Neural cell (in vitro differentiated cells): ENCODE measurements around the gene ZBTB7B. TPM values are rescaled to one million over a fixed set of nuclear protein-coding genes. Genes with fewer than 3 reads are reported as not detected.

Source experiments
- H2AFZ ChIP-seq: fragments of 200-600, 300-800 bp; sonication (generic), shearing (Covaris generic); 2 replicates; pipeline ENCODE4 v1.6.0; 2014; ENCODE audit warnings: low read depth, mild to moderate bottlenecking, antibody characterized with exemption, low read length, moderate library complexity
- H3F3A ChIP-seq: fragments of 200-600 bp; shearing (Covaris generic); 2 replicates; pipeline ENCODE4 v1.6.1; 2016; ENCODE audit warnings: mild to moderate bottlenecking, moderate library complexity, mixed read lengths, antibody characterized with exemption, low read length; ENCODE audit not compliant: insufficient read depth, poor library complexity, severe bottlenecking
- H3K27ac ChIP-seq: fragments of 200-600, 300-800 bp; sonication (generic), shearing (Covaris generic); 2 replicates; pipeline ENCODE4 v1.5.1; 2014; ENCODE audit warnings: mild to moderate bottlenecking, low read length, moderate library complexity
- H3K27me3 ChIP-seq: fragments of 300-800, 200-600 bp; sonication (generic), shearing (Covaris generic); 2 replicates; pipeline ENCODE4 v1.6.0; 2014; ENCODE audit warnings: mild to moderate bottlenecking, low read depth, low read length, moderate library complexity; ENCODE audit not compliant: insufficient read depth
- H3K36me3 ChIP-seq: fragments of 300-800, 200-600 bp; sonication (generic), shearing (Covaris generic); 2 replicates; pipeline ENCODE4 v1.5.1; 2014; ENCODE audit warnings: mild to moderate bottlenecking, antibody characterized with exemption, low read length, moderate library complexity; ENCODE audit not compliant: insufficient read depth
- H3K4me2 ChIP-seq: fragments of 300-800, 200-600 bp; sonication (generic), shearing (Covaris generic); 2 replicates; pipeline ENCODE4 v1.6.0; 2014; ENCODE audit warnings: mild to moderate bottlenecking, low read length
- H3K4me3 ChIP-seq: fragments of 300-800, 200-600 bp; sonication (generic), shearing (Covaris generic); 2 replicates; pipeline ENCODE4 v1.5.1; 2014; ENCODE audit warnings: mild to moderate bottlenecking, low read length, moderate library complexity
- H3K79me2 ChIP-seq: fragments of 200-600 bp; shearing (Covaris generic); replicated peaks from 2 replicates; pipeline ENCODE4 v1.6.0; 2014; ENCODE audit warnings: mild to moderate bottlenecking, low read length, moderate library complexity; ENCODE audit not compliant: insufficient read depth
- H3K9ac ChIP-seq: fragments of 300-800, 200-600 bp; sonication (generic), shearing (Covaris generic); 2 replicates; pipeline ENCODE4 v1.6.1; 2016; ENCODE audit warnings: mild to moderate bottlenecking, low read length, mixed read lengths
- H3K9me2 ChIP-seq: fragments of 200-600 bp; shearing (Covaris generic); 2 replicates; pipeline ENCODE4 v1.6.1; 2016; ENCODE audit warnings: mild to moderate bottlenecking, low read length, mixed read lengths; ENCODE audit not compliant: insufficient read depth
- H3K9me3 ChIP-seq: fragments of 200-600, 300-800 bp; sonication (generic), shearing (Covaris generic); 2 replicates; pipeline ENCODE4 v1.6.1; 2016; ENCODE audit warnings: mild to moderate bottlenecking, mixed run types, low read length, moderate library complexity, mixed read lengths
- H4K20me1 ChIP-seq: fragments of 200-600 bp; shearing (Covaris generic); 2 replicates; pipeline ENCODE4 v1.6.1; 2016; ENCODE audit warnings: mild to moderate bottlenecking, mixed run types; ENCODE audit not compliant: insufficient read depth
- EP300 ChIP-seq: fragments of 450-650 bp; conservative IDR thresholded peaks from 2 replicates; pipeline ENCODE4 v1.6.1; 2014; ENCODE audit warnings: antibody characterized with exemption, mild to moderate bottlenecking, moderate library complexity; ENCODE audit not compliant: poor library complexity, severe bottlenecking
- EZH2 ChIP-seq: fragments of 200-600, 300-800 bp; shearing (Covaris generic), sonication (generic); IDR thresholded peaks from 2 replicates; pipeline ENCODE4 v1.6.1; 2014; ENCODE audit warnings: antibody characterized with exemption, low read length, borderline replicate concordance, mild to moderate bottlenecking; ENCODE audit not compliant: insufficient read depth, poor library complexity, severe bottlenecking
- SMC3 ChIP-seq: fragments of 450-650 bp; conservative IDR thresholded peaks from 2 replicates; pipeline ENCODE4 v1.6.1; 2014; ENCODE audit warnings: antibody characterized with exemption, mild to moderate bottlenecking, moderate library complexity; ENCODE audit not compliant: poor library complexity
- TAF1 ChIP-seq: IDR thresholded peaks from 2 replicates; pipeline ENCODE4 v1.6.1; 2012; ENCODE audit warnings: low read depth
- polyA plus RNA-seq: library from polyadenylated mRNA; depleted of rRNA; stranded (reverse); fragments of >200 nt; gene quantifications from 2 replicates; pipeline ENCODE4 v1.2.3, GENCODE V29; 2014
- TF ChIP-seq, protein P1 (sequence below): IDR thresholded peaks from 2 replicates; pipeline ENCODE4 v1.6.1; 2012; ENCODE audit warnings: borderline replicate concordance
- TF ChIP-seq, protein P2 (sequence below): fragments of 450-650 bp; IDR thresholded peaks from 2 replicates; pipeline ENCODE4 v1.5.1; 2014; ENCODE audit warnings: antibody characterized with exemption, mild to moderate bottlenecking, moderate library complexity; ENCODE audit not compliant: poor library complexity, severe bottlenecking

The ZBTB7B gene
- polyA plus RNA-seq, 1 donor from 2014 or later, result 0.54 TPM

DNA sequence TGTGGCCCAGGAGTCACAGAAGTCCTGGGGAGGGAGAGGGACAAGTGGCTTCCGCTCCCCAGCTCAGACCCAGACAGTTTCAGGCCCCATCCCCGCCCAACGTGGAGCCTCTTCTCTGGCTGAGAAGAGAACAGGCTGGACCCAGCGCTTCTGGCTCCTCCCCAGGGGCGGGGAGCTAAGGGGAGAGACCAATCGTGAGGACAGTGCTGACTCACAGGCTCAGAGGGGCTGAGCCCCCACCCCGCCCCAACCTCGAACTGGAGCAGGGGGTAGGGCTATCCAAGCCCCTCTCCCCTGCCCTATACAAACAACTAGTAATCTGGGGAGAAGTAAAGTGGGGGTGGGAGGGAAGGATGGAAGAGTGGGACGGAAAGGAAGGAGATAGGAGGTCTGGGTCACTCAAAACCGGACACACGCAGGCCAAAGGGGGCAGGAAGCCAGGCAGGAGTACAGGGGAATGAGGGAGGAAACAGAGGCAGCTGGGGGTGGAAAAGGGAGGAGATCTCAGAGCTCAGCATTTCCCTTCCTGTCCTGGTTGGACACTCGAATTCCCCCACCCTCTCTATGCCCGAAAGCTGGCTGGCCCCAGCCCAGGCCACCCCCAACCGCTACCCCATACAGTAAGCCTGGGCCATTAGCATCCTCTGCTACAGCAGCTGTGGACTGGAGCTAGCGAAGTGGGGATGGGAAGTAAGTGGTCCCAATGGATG lies 31.8 kb upstream of the ZBTB7B start, which contains the start of gene SHC1 (continued):
- TF ChIP-seq, protein P1, sequence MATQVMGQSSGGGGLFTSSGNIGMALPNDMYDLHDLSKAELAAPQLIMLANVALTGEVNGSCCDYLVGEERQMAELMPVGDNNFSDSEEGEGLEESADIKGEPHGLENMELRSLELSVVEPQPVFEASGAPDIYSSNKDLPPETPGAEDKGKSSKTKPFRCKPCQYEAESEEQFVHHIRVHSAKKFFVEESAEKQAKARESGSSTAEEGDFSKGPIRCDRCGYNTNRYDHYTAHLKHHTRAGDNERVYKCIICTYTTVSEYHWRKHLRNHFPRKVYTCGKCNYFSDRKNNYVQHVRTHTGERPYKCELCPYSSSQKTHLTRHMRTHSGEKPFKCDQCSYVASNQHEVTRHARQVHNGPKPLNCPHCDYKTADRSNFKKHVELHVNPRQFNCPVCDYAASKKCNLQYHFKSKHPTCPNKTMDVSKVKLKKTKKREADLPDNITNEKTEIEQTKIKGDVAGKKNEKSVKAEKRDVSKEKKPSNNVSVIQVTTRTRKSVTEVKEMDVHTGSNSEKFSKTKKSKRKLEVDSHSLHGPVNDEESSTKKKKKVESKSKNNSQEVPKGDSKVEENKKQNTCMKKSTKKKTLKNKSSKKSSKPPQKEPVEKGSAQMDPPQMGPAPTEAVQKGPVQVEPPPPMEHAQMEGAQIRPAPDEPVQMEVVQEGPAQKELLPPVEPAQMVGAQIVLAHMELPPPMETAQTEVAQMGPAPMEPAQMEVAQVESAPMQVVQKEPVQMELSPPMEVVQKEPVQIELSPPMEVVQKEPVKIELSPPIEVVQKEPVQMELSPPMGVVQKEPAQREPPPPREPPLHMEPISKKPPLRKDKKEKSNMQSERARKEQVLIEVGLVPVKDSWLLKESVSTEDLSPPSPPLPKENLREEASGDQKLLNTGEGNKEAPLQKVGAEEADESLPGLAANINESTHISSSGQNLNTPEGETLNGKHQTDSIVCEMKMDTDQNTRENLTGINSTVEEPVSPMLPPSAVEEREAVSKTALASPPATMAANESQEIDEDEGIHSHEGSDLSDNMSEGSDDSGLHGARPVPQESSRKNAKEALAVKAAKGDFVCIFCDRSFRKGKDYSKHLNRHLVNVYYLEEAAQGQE, result no peak

DNA sequence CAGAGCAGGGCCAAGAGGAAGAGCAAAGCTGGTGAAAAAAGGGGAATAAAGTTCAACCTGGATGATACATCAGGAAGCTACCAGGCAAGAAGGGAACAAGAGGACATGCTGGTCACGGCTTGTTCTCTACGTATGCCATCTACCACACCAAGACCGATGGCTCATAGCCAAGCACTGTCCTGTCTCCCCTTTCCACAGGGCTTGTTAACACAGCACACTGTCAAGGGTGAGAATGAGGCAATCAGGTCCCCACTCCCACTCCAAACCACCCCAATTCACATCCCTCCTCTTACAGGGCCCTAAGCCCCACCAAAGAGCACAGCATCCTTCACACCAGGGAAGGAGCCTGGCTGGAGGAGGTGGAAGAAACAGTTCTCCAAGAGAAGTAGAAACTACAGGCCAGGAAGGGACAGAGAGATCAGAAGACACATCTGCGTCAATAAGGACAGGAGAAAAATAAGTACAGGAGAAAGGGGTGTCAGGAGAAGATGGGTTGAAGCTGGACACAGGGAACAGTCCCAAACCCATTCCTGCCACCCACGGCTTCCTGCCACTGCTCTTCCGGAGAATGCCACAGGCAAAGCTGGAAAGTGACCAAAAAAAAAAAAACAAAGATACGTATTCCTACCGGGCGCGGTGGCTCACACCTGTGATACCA lies 31.1 kb upstream of the ZBTB7B start:
- peaks cover 12% of the 10 kb centered on the region for H3K79me2 ChIP-seq
- no peak overlapping the region for H3K4me2 ChIP-seq
- H3K9me2 ChIP-seq, result no peaks in the 10 kb centered on the region
- no peak overlapping the region for H3K27ac ChIP-seq
- TF ChIP-seq TAF1, result no peak
- TF ChIP-seq, protein P1, result no peak
- TF ChIP-seq EP300, result no peak
- no peak for TF ChIP-seq EZH2
- TF ChIP-seq, protein P2, sequence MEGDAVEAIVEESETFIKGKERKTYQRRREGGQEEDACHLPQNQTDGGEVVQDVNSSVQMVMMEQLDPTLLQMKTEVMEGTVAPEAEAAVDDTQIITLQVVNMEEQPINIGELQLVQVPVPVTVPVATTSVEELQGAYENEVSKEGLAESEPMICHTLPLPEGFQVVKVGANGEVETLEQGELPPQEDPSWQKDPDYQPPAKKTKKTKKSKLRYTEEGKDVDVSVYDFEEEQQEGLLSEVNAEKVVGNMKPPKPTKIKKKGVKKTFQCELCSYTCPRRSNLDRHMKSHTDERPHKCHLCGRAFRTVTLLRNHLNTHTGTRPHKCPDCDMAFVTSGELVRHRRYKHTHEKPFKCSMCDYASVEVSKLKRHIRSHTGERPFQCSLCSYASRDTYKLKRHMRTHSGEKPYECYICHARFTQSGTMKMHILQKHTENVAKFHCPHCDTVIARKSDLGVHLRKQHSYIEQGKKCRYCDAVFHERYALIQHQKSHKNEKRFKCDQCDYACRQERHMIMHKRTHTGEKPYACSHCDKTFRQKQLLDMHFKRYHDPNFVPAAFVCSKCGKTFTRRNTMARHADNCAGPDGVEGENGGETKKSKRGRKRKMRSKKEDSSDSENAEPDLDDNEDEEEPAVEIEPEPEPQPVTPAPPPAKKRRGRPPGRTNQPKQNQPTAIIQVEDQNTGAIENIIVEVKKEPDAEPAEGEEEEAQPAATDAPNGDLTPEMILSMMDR, result no peak
- no peak for TF ChIP-seq SMC3
- no peaks in the 10 kb centered on the region for H3K27me3 ChIP-seq
- H4K20me1 ChIP-seq, result no peaks in the 10 kb centered on the region
- no peak overlapping the region for H3K4me3 ChIP-seq
- H3K9me3 ChIP-seq, result no peaks in the 10 kb centered on the region
- no peak overlapping the region for H2AFZ ChIP-seq
- H3K36me3 ChIP-seq, result no peaks in the 10 kb centered on the region
- H3K9ac ChIP-seq, result no peak overlapping the region
- peaks cover 3% of the 10 kb centered on the region for H3F3A ChIP-seq
